Testis (tissue), 3 donors: ENCODE data around the gene ATXN7. TPM values are rescaled to one million over a fixed set of nuclear protein-coding genes. Genes with fewer than 3 reads are reported as not detected.
A peak's percentile ranks its signal among the peaks of the same experiment; 100 is the strongest.

ENCODE experiments used
- DNase-seq: peaks from one replicate; pipeline ENCODE4 v3.0.0-alpha.2; 2019
- H3K27ac ChIP-seq, 2 donors: fragments of 200-600 bp; sonication (generic); one replicate each; pipeline ENCODE4 v1.5.1; 2019
- H3K27me3 ChIP-seq: fragments of 200-600 bp; sonication (generic); one replicate; pipeline ENCODE4 v1.5.1; 2019
- H3K36me3 ChIP-seq: fragments of 200-600 bp; sonication (generic); one replicate; pipeline ENCODE4 v1.5.1; 2017; ENCODE audit warnings: low read depth; ENCODE audit errors: missing control alignments
- H3K4me1 ChIP-seq: fragments of 200-600 bp; sonication (generic); one replicate; pipeline ENCODE4 v1.5.1; 2019
- H3K4me3 ChIP-seq, 2 donors: fragments of 200-600 bp; sonication (generic); one replicate each; pipeline ENCODE4 v1.5.1; 2017 to 2019
- H3K9me3 ChIP-seq: fragments of 200-600 bp; sonication (generic); one replicate; pipeline ENCODE4 v1.5.1; 2017
- CTCF ChIP-seq, 3 experiments: fragments of 450-650 bp in 2 of 3; fragments of 200-600 bp in 1 of 3; sonication (generic) in 1 of 3; IDR thresholded peaks; one replicate each; pipeline ENCODE4 v1.5.1; 2016 to 2019; ENCODE audit warnings: antibody characterized with exemption in 3 of 3, mild to moderate bottlenecking in 2 of 3, moderate library complexity in 1 of 3
- POLR2A ChIP-seq: fragments of 450-650 bp; IDR thresholded peaks from one replicate; pipeline ENCODE4 v1.6.1; 2017; ENCODE audit warnings: antibody characterized with exemption, mild to moderate bottlenecking, moderate library complexity
- WGBS, 2 donors: methylation state at CpG; one replicate each; pipeline ENCODE4 v1.1.5; 2018; 5-methylcytosine and 5-hydroxymethylcytosine counted together
- intact Hi-C: fragments of 100-400 bp; cut with DNase I; formaldehyde crosslinking; loops from one replicate; pipeline ENCODE4 v1.15.1; 2023; ENCODE audit warnings: low total_unique reads
- polyA plus RNA-seq: library from polyadenylated mRNA; stranded (reverse); fragments of 350-450 nt; fragmentation: Illumina TruSeq; extraction: RNeasy Lipid Tissue Mini Kit (QIAGEN cat#74804); gene quantifications from one replicate; pipeline ENCODE4 v1.2.3, GENCODE V29; 2014; ENCODE audit warnings: low read depth, low replicate concordance; ENCODE audit not compliant: insufficient read depth
- total RNA-seq, 2 donors: library from RNA; depleted of rRNA; stranded (reverse); fragments of >200 nt; gene quantifications; one replicate each; pipeline ENCODE4 v1.2.3, GENCODE V29; 2016

Gene ATXN7
- total and polyA plus RNA-seq, 3 donors from 2014 or later = 30.9 to 47.6 (median 46.0) TPM

GRCh38 chr3:63862804-63863149, 890 bp upstream of the ATXN7 start:
- intact Hi-C loops = no loop called here
- whole genome bisulfite sequencing, 2 donors = 16 to 18% methylated on average over 5 of the region's 5 CpGs
- Histone ChIP-seq H3K27ac (peak overlapping the region; percentile 93 to 96), H3K4me3 (peak overlapping the region; percentile 96 to 98), H3K36me3 (no peaks in the 10 kb centered on the region), H3K4me1 (peaks cover 14% of the 10 kb centered on the region), H3K27me3 (no peaks in the 10 kb centered on the region), H3K9me3 (no peaks in the 10 kb centered on the region)
- no peak for DNase-seq
- TF ChIP-seq CTCF (IDR thresholded peaks at IDR 0.05) = no peak
- TF ChIP-seq POLR2A = no peak

GRCh38 chr3:63864008-63864964, 619 bp downstream of the ATXN7 start:
- WGBS, 2 donors = 0% methylated on average over 25 to 32 of the region's 93 CpGs
- peak; percentile 60 for DNase-seq
- intact Hi-C loops = no loop called here

GRCh38 chr3:63864965-63865327, 1.3 kb downstream of the ATXN7 start:
- no peak for TF ChIP-seq CTCF (IDR thresholded peaks at IDR 0.05)
- TF ChIP-seq POLR2A = no peak
- no peaks in the 10 kb centered on the region for H3K9me3 ChIP-seq
- H3K27ac ChIP-seq = peak overlapping the region; percentile 86 to 91
- no peaks in the 10 kb centered on the region for H3K36me3 ChIP-seq
- H3K27me3 ChIP-seq = no peaks in the 10 kb centered on the region
- intact Hi-C loops = no loop called here
- peak overlapping the region; percentile 96 to 98 for H3K4me3 ChIP-seq
- peaks cover 14% of the 10 kb centered on the region for H3K4me1 ChIP-seq
- DNase-seq = no peak
- 1 to 4% methylated on average over 3 of the region's 3 CpGs for WGBS, 2 donors

More at GRCh38 chr3:63864008-63864964, 619 bp downstream of the ATXN7 start:
- TF ChIP-seq CTCF (IDR thresholded peaks at IDR 0.05) = no peak
- no peak for TF ChIP-seq POLR2A
- Histone ChIP-seq H3K4me1 (peaks cover 14% of the 10 kb centered on the region), H3K36me3 (no peaks in the 10 kb centered on the region), H3K4me3 (peak overlapping the region; percentile 96 to 98), H3K27me3 (no peaks in the 10 kb centered on the region), H3K9me3 (no peaks in the 10 kb centered on the region), H3K27ac (peak overlapping the region; percentile 86 to 91)

GRCh38 chr3:63867225-63867624, 3.6 kb downstream of the ATXN7 start:
- TF ChIP-seq CTCF (IDR thresholded peaks at IDR 0.05) = no peak
- no peak for TF ChIP-seq POLR2A
- Histone ChIP-seq H3K4me3 (no peak overlapping the region), H3K4me1 (peaks cover 14% of the 10 kb centered on the region), H3K9me3 (no peaks in the 10 kb centered on the region), H3K27me3 (no peaks in the 10 kb centered on the region), H3K36me3 (no peaks in the 10 kb centered on the region), H3K27ac (no peak overlapping the region)
- intact Hi-C loops = no loop called here
- no peak for DNase-seq
- WGBS, 2 donors = 94 to 96% methylated on average over 1 of the region's 1 CpG
